SK-N-SH (cell line): ENCODE measurements around the gene ME1. TPM values are rescaled to one million over a fixed set of nuclear protein-coding genes. Genes with fewer than 3 reads are reported as not detected.

Source experiments
- CTCF ChIA-PET: fragments of 300-600, 350-600 bp; formaldehyde crosslinking; extraction: SDS; loops from one replicate; lab custom pipeline; 2021; lab: Yijun Ruan, JAX
- POLR2A ChIA-PET: fragments of 350-600 bp; sonication (Branson Sonifier 250); formaldehyde crosslinking; extraction: SDS; loops from one replicate; lab custom pipeline; 2020; ENCODE audit warnings: antibody characterized with exemption, inconsistent platforms; lab: Yijun Ruan, JAX
- DNase-seq: peaks from one replicate; pipeline ENCODE4 v3.0.0; 2012
- H2AFZ ChIP-seq: fragments of 200-600 bp; sonication (generic); 2 replicates; pipeline ENCODE4 v1.8.1; 2016; ENCODE audit warnings: antibody characterized with exemption, mild to moderate bottlenecking, low read depth
- H3F3A ChIP-seq: fragments of 200-600 bp; sonication (generic); replicated peaks from 2 replicates; pipeline ENCODE3; 2016; ENCODE audit warnings: antibody characterized with exemption, mild to moderate bottlenecking; ENCODE audit not compliant: insufficient read depth
- H3K27ac ChIP-seq, 2 experiments: fragments of 200-500 bp in 1 of 2; fragments of 200-600 bp in 1 of 2; sonication (Bioruptor generic) in 1 of 2; sonication (generic), shearing (Covaris generic) in 1 of 2; 2 replicates each; pipeline versions ENCODE4 v1.5.1 to v1.6.1; 2014 to 2016; ENCODE audit warnings: low read depth in 2 of 2, inconsistent platforms in 1 of 2, low read length in 1 of 2, mild to moderate bottlenecking in 1 of 2, mixed read lengths in 1 of 2
- H3K27me3 ChIP-seq: fragments of 200-600 bp; sonication (generic), shearing (Covaris generic); 2 replicates; pipeline ENCODE4 v1.6.1; 2016; ENCODE audit warnings: mixed run types; ENCODE audit not compliant: insufficient read depth
- H3K36me3 ChIP-seq, 2 experiments: fragments of 200-500 bp in 1 of 2; fragments of 200-600 bp in 1 of 2; sonication (Bioruptor generic) in 1 of 2; sonication (generic) in 1 of 2; replicated peaks in 1 of 2; 2 replicates each; pipeline versions ENCODE3 to v1.5.1; 2014 to 2016; ENCODE audit warnings: low read length in 1 of 2, mild to moderate bottlenecking in 1 of 2; ENCODE audit not compliant: insufficient read depth in 2 of 2, control insufficient read depth in 1 of 2
- H3K4me1 ChIP-seq, 2 experiments: fragments of 200-500 bp in 1 of 2; fragments of 200-600 bp in 1 of 2; sonication (Bioruptor generic) in 1 of 2; sonication (generic), shearing (Covaris generic) in 1 of 2; 2 replicates each; pipeline versions ENCODE4 v1.5.1 to v1.6.1; 2014 to 2016; ENCODE audit warnings: low read depth in 1 of 2, low read length in 1 of 2, mixed run types in 1 of 2; ENCODE audit not compliant: insufficient read depth in 2 of 2, control insufficient read depth in 1 of 2
- H3K4me2 ChIP-seq: fragments of 200-600 bp; sonication (generic), shearing (Covaris generic); 2 replicates; pipeline ENCODE4 v1.6.1; 2017; ENCODE audit warnings: mixed run types
- H3K4me3 ChIP-seq, 2 experiments: fragments of 200-500 bp in 1 of 2; fragments of 200-600 bp in 1 of 2; sonication (Bioruptor generic) in 1 of 2; sonication (generic), shearing (Covaris generic) in 1 of 2; 2 replicates each; pipeline versions ENCODE4 v1.5.1 to v1.8.1; 2014 to 2016; ENCODE audit warnings: low read depth in 2 of 2, inconsistent platforms in 1 of 2, low read length in 1 of 2, mild to moderate bottlenecking in 1 of 2, mixed read lengths in 1 of 2, moderate library complexity in 1 of 2
- H3K79me2 ChIP-seq: fragments of 200-600 bp; sonication (generic); 2 replicates; pipeline ENCODE4 v1.8.1; 2017; ENCODE audit warnings: mild to moderate bottlenecking; ENCODE audit not compliant: insufficient read depth
- H3K9ac ChIP-seq: fragments of 200-600 bp; sonication (generic); 2 replicates; pipeline ENCODE4 v1.6.1; 2017; ENCODE audit warnings: mixed run types
- H3K9me2 ChIP-seq: fragments of 200-600 bp; sonication (generic); 2 replicates; pipeline ENCODE4 v1.6.1; 2017; ENCODE audit warnings: mixed run types
- H3K9me3 ChIP-seq: fragments of 200-600 bp; sonication (generic); 2 replicates; pipeline ENCODE4 v1.6.1; 2017; ENCODE audit warnings: mixed run types, mild to moderate bottlenecking, moderate library complexity
- H4K20me1 ChIP-seq: fragments of 200-600 bp; sonication (generic); 2 replicates; pipeline ENCODE4 v1.6.1; 2017; ENCODE audit warnings: mild to moderate bottlenecking, mixed run types; ENCODE audit not compliant: insufficient read depth
- ELF1 ChIP-seq: IDR thresholded peaks from 2 replicates; pipeline ENCODE4 v1.4.0; 2012
- FOXJ3 ChIP-seq: sonication (generic); formaldehyde crosslinking; IDR thresholded peaks from 2 replicates; pipeline ENCODE4 v1.5.1; 2020; ENCODE audit warnings: mild to moderate bottlenecking, missing genetic modification reagents
- JUND ChIP-seq: IDR thresholded peaks from 2 replicates; pipeline ENCODE4 v1.4.0; 2012
- MEF2A ChIP-seq: IDR thresholded peaks from 2 replicates; pipeline ENCODE4 v1.4.0; 2012; ENCODE audit warnings: low read depth, borderline replicate concordance
- NFIC ChIP-seq: IDR thresholded peaks from 2 replicates; pipeline ENCODE4 v1.4.0; 2012; ENCODE audit warnings: borderline replicate concordance
- RCOR1 ChIP-seq: fragments of 150-350 bp; IDR thresholded peaks from 2 replicates; pipeline ENCODE4 v1.6.1; 2017; ENCODE audit warnings: antibody characterized with exemption, low read length
- RFX5 ChIP-seq: IDR thresholded peaks from 2 replicates; pipeline ENCODE4 v1.6.1; 2012; ENCODE audit warnings: mild to moderate bottlenecking, improper control_type of control experiment, low read length
- SIN3A ChIP-seq: IDR thresholded peaks from 2 replicates; pipeline ENCODE4 v1.6.1; 2012; ENCODE audit warnings: low read depth, mild to moderate bottlenecking, low read length, moderate library complexity, borderline replicate concordance
- TCF12 ChIP-seq: IDR thresholded peaks from 2 replicates; pipeline ENCODE4 v1.4.0; 2012
- YY1 ChIP-seq: IDR thresholded peaks from 2 replicates; pipeline ENCODE4 v1.4.0; 2012; ENCODE audit warnings: low read depth, mild to moderate bottlenecking
- WGBS: methylation state at CpG from one replicate; pipeline ENCODE4 v1.1.6; 2017; ENCODE audit warnings: low lambda C conversion rate; 5-methylcytosine and 5-hydroxymethylcytosine counted together
- polyA plus RNA-seq, 3 experiments: library from polyadenylated mRNA; depleted of rRNA; stranded (reverse); fragments of >200 nt; gene quantifications; 2 replicates each; pipeline ENCODE4 v1.2.3, GENCODE V29; 2012
- TF ChIP-seq, protein P1 (sequence below): IDR thresholded peaks from 2 replicates; pipeline ENCODE4 v1.4.0; 2012; ENCODE audit warnings: low read depth, borderline replicate concordance
- TF ChIP-seq, protein P2 (sequence below): fragments of 200-600 bp; sonication (generic); IDR thresholded peaks from 2 replicates; pipeline ENCODE4 v1.6.1; 2017; ENCODE audit warnings: antibody characterized with exemption, mild to moderate bottlenecking, moderate library complexity
- TF ChIP-seq, protein P3 (sequence below): IDR thresholded peaks from 2 replicates; pipeline ENCODE4 v1.4.0; 2012; ENCODE audit warnings: low read depth
- TF ChIP-seq, protein P4 (sequence below): IDR thresholded peaks from 2 replicates; pipeline ENCODE4; 2012

Gene ME1
- polyA plus RNA-seq, 1 of the 3 experiments (the other 2 are of a cell fraction) = 4.9 TPM

DNA sequence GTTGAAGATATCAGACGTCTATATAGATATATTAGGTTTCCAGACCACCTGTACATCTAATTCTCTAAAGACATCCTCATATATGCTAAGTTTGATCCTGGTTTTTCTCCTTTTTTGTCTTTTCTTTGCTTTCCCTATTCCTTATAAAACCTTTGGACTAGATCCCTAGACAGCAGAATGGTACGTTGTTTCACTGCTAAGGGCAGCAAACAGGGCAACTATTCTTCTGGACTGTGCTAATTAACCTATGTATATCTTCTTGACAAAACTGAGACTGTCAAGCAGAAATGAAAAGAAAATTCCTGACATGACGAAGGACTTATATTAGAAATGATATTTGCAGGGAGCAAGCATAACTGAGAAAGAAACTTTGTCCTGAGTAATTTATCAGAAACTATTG lies 19.1 kb downstream of the ME1 start:
- DNase-seq = no peak
- Histone ChIP-seq H3K27ac (no peak overlapping the region), H3K27me3 (no peaks in the 10 kb centered on the region), H3K4me2 (no peak overlapping the region), H2AFZ (no peak overlapping the region), H3K9ac (no peak overlapping the region), H3F3A (no peaks in the 10 kb centered on the region), H3K36me3 (peaks cover 2 to 3% of the 10 kb centered on the region in 2 experiments), H3K79me2 (no peaks in the 10 kb centered on the region), H3K4me1 (no peaks in the 10 kb centered on the region), H4K20me1 (no peaks in the 10 kb centered on the region), H3K9me3 (no peaks in the 10 kb centered on the region), H3K4me3 (no peak overlapping the region), H3K9me2 (no peaks in the 10 kb centered on the region)
- POLR2A ChIA-PET = no interaction called here
- WGBS = 91% methylated on average over 3 of the region's 3 CpGs
- CTCF ChIA-PET = no interaction called here
- TF ChIP-seq, protein P1, sequence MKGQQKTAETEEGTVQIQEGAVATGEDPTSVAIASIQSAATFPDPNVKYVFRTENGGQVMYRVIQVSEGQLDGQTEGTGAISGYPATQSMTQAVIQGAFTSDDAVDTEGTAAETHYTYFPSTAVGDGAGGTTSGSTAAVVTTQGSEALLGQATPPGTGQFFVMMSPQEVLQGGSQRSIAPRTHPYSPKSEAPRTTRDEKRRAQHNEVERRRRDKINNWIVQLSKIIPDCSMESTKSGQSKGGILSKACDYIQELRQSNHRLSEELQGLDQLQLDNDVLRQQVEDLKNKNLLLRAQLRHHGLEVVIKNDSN = no peak
- TF ChIP-seq RFX5 = no peak
- TF ChIP-seq ELF1 = no peak
- TF ChIP-seq FOXJ3 (CRISPR knock-in tag) = no peak
- no peak for TF ChIP-seq NFIC
- no peak for TF ChIP-seq MEF2A
- no peak for TF ChIP-seq RCOR1
- TF ChIP-seq SIN3A = no peak
- TF ChIP-seq, protein P2, sequence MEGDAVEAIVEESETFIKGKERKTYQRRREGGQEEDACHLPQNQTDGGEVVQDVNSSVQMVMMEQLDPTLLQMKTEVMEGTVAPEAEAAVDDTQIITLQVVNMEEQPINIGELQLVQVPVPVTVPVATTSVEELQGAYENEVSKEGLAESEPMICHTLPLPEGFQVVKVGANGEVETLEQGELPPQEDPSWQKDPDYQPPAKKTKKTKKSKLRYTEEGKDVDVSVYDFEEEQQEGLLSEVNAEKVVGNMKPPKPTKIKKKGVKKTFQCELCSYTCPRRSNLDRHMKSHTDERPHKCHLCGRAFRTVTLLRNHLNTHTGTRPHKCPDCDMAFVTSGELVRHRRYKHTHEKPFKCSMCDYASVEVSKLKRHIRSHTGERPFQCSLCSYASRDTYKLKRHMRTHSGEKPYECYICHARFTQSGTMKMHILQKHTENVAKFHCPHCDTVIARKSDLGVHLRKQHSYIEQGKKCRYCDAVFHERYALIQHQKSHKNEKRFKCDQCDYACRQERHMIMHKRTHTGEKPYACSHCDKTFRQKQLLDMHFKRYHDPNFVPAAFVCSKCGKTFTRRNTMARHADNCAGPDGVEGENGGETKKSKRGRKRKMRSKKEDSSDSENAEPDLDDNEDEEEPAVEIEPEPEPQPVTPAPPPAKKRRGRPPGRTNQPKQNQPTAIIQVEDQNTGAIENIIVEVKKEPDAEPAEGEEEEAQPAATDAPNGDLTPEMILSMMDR = no peak
- TF ChIP-seq, protein P3, sequence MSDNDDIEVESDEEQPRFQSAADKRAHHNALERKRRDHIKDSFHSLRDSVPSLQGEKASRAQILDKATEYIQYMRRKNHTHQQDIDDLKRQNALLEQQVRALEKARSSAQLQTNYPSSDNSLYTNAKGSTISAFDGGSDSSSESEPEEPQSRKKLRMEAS = no peak
- no peak for TF ChIP-seq YY1

DNA sequence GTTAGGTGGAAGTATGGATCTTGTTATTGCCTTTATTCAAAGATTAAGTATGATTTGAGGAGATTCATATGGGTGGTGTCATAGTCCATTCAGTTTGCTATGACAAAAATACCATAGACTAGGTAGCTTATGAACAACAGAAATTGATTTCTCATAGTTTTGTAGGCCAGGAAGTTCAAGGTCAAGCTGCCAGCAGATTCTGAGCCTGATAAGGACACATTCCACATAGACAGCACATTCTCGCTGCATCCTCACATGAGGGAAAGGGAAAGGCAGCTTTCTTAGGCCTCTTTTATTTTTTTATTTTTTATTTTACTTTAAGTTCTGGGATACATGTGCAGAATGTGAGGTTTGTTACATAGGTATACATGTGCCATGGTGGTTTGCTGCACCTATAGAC lies 27.7 kb downstream of the ME1 start:
- Histone ChIP-seq H3K36me3 (no peaks in the 10 kb centered on the region), H3K4me1 (no peaks in the 10 kb centered on the region), H3K27me3 (no peaks in the 10 kb centered on the region), H3K9me3 (no peaks in the 10 kb centered on the region), H3K79me2 (no peaks in the 10 kb centered on the region), H3K27ac (no peak overlapping the region), H3K4me2 (no peak overlapping the region), H4K20me1 (no peaks in the 10 kb centered on the region), H3K4me3 (no peak overlapping the region), H3F3A (no peaks in the 10 kb centered on the region), H3K9ac (no peak overlapping the region), H2AFZ (no peak overlapping the region), H3K9me2 (no peaks in the 10 kb centered on the region)
- no peak for DNase-seq
- 89% methylated on average over 1 of the region's 1 CpG for WGBS
- TF ChIP-seq, protein P4, sequence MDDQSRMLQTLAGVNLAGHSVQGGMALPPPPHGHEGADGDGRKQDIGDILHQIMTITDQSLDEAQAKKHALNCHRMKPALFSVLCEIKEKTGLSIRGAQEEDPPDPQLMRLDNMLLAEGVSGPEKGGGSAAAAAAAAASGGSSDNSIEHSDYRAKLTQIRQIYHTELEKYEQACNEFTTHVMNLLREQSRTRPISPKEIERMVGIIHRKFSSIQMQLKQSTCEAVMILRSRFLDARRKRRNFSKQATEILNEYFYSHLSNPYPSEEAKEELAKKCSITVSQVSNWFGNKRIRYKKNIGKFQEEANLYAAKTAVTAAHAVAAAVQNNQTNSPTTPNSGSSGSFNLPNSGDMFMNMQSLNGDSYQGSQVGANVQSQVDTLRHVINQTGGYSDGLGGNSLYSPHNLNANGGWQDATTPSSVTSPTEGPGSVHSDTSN = no peak
- TF ChIP-seq TCF12 (0 out of 2 replicates have a peak, but pooled peaks have one; percentile 5), JUND (peak; percentile 24; the same call in 1 of the 2 replicates)
- ChIA-PET CTCF (interaction anchor here (0.6 kb wide), 1 partner anchor 1540 kb away, joined by 3 read pairs; no protein-coding TSS in a partner anchor), POLR2A (no interaction called here)
